HG03571 (cell line): ENCODE measurements around the gene TMEM37.

ENCODE experiments used
- ATAC-seq: cut with Tn5 transposase; IDR thresholded peaks from one replicate; pipeline ENCODE4 v1.9.1; 2021; ENCODE audit not compliant: unreplicated experiment

Gene TMEM37

GRCh38 chr2:119417908-119418307, 13.7 kb upstream of the TMEM37 start:
- ATAC-seq = no peak

GRCh38 chr2:119419065-119419464, 12.6 kb upstream of the TMEM37 start:
- no peak for ATAC-seq

GRCh38 chr2:119419803-119420508, 11.7 kb upstream of the TMEM37 start:
- no peak for ATAC-seq

- no peak for ATAC-seq
These were observed 10.3 kb upstream of the TMEM37 start for GRCh38 chr2:119421304-119421703.

GRCh38 chr2:119421741-119422140, 9.9 kb upstream of the TMEM37 start:
- ATAC-seq = no peak

GRCh38 chr2:119422360-119423107, 9.1 kb upstream of the TMEM37 start:
- ATAC-seq = no peak

- ATAC-seq = no peak
These were observed 8.6 kb upstream of the TMEM37 start for GRCh38 chr2:119423108-119423444.

GRCh38 chr2:119423811-119424210, 7.8 kb upstream of the TMEM37 start:
- no peak for ATAC-seq

GRCh38 chr2:119424284-119425118, 7.2 kb upstream of the TMEM37 start:
- ATAC-seq = no peak

GRCh38 chr2:119425119-119425405, 6.6 kb upstream of the TMEM37 start:
- ATAC-seq = no peak

- no peak for ATAC-seq
These were observed 5.8 kb upstream of the TMEM37 start for GRCh38 chr2:119425620-119426395.

- no peak for ATAC-seq
These were observed 5.3 kb upstream of the TMEM37 start for GRCh38 chr2:119426396-119426675.

GRCh38 chr2:119426801-119427395, 4.8 kb upstream of the TMEM37 start:
- ATAC-seq = no peak

GRCh38 chr2:119427756-119428155, 3.9 kb upstream of the TMEM37 start:
- ATAC-seq = no peak

- ATAC-seq = no peak
These were observed 3.0 kb upstream of the TMEM37 start for GRCh38 chr2:119428488-119429224.

GRCh38 chr2:119429225-119429981, 2.3 kb upstream of the TMEM37 start:
- ATAC-seq = no peak

GRCh38 chr2:119430023-119430498, 1.6 kb upstream of the TMEM37 start:
- no peak for ATAC-seq

GRCh38 chr2:119431976-119432850, 559 bp downstream of the TMEM37 start:
- no peak for ATAC-seq
